ENCODE measurements around the gene FAAP20. TPM values are rescaled to one million over a fixed set of nuclear protein-coding genes. Genes with fewer than 3 reads are reported as not detected.

FAAP20 gene
- total RNA-seq, 1 experiment from 2014 or later, result 36.3 TPM

DNA sequence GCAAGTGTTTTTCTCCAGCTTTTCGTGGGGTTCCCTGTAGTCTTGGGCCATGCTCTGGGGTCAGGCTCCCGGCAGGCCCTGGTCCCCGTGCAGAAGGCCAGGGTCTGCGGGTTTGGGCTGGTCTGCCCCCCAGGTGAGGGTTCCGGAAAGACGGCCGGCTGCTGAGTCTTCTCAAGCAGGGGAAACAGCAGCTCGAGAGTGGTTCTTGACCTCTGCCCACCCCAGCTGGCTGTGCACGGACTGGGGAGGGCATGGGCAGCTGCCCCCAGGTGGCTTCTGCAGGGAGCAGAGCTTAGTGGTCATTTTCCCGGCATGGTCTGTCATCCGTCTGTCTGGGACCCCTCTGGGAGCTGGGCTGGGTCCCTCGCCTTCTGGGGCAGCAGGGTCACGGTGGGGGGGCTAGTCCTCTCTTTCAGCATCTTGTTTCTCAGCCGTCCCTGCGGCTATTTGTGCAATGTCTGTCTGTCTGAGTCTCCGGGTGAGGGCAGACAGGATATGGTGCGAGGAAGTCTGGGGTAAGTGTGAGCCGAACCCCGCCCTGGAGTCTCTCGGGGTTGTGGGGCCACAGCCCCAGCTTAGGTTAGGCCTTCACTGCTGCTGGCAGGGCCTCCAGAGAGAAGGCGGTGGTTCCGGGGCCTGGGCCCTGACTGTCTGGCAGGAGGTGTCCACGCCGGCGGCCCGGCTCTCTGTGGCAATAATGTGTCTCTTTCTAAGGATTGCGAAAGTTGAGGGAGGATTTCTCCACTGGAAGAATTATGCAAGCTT lies 39.6 kb upstream of the FAAP20 start:
- H3K27ac Mint-ChIP-seq (ENCODE audit: unreplicated experiment), result no peak overlapping the region
- intact Hi-C loops (cut with micrococcal nuclease; ENCODE audit: unreplicated experiment), result no loop called here
- H3K4me3 Mint-ChIP-seq (ENCODE audit: low read depth, unreplicated experiment), result no peak overlapping the region
- no peaks in the 10 kb centered on the region for H3K27me3 Mint-ChIP-seq (ENCODE audit: unreplicated experiment)
- CTCF ChIA-PET, result interaction anchor here (0.9 to 1.2 kb wide), 2 partner anchors 35 to 39 kb away, joined by 3 read pairs; partner anchors contain the start of gene FAAP20
- TF ChIP-seq, protein P1, sequence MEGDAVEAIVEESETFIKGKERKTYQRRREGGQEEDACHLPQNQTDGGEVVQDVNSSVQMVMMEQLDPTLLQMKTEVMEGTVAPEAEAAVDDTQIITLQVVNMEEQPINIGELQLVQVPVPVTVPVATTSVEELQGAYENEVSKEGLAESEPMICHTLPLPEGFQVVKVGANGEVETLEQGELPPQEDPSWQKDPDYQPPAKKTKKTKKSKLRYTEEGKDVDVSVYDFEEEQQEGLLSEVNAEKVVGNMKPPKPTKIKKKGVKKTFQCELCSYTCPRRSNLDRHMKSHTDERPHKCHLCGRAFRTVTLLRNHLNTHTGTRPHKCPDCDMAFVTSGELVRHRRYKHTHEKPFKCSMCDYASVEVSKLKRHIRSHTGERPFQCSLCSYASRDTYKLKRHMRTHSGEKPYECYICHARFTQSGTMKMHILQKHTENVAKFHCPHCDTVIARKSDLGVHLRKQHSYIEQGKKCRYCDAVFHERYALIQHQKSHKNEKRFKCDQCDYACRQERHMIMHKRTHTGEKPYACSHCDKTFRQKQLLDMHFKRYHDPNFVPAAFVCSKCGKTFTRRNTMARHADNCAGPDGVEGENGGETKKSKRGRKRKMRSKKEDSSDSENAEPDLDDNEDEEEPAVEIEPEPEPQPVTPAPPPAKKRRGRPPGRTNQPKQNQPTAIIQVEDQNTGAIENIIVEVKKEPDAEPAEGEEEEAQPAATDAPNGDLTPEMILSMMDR (IDR thresholded peaks at IDR 0.05; ENCODE audit: unreplicated experiment), result no peak
- no TSS peak for BruUV-seq (replicated peaks)
- peaks cover 21% of the 10 kb centered on the region for H3K4me1 Mint-ChIP-seq (ENCODE audit: low read depth, unreplicated experiment)
- no peaks in the 10 kb centered on the region for H3K9me3 Mint-ChIP-seq (ENCODE audit: low read depth, unreplicated experiment)
- H3K36me3 Mint-ChIP-seq (ENCODE audit: insufficient read depth, unreplicated experiment), result peaks cover 42% of the 10 kb centered on the region
- peak; percentile 42 for DNase-seq

DNA sequence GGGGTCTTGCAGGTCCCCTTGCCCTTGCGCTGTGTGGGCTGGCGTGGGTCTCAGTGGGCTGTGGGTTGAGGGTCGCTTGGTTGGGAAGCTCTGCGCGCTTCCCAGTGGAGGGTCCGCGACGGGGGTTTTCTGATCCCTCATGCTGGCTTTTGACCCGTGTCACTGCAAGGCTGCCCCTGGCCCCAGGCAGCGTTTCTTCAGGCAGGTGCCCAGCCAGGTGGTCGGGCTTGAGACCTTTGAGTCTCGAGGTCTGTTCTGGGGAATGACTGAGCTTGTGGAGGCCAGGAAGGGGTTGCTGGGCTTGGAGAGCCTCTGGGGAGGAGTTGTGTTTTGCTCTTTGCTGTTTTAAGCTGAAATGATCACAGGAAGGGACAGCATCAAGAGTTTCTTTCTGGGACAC lies 38.9 kb upstream of the FAAP20 start:
- intact Hi-C loops (cut with micrococcal nuclease; ENCODE audit: unreplicated experiment), result no loop called here
- no peaks in the 10 kb centered on the region for H3K27me3 Mint-ChIP-seq (ENCODE audit: unreplicated experiment)
- TF ChIP-seq, protein P1 (IDR thresholded peaks at IDR 0.05; ENCODE audit: unreplicated experiment), result no peak
- H3K36me3 Mint-ChIP-seq (ENCODE audit: insufficient read depth, unreplicated experiment), result peaks cover 49% of the 10 kb centered on the region
- CTCF ChIA-PET, result interaction anchor here (1.2 kb wide), 1 partner anchor 39 kb away, joined by 3 read pairs; the partner anchor contains the start of gene FAAP20
- DNase-seq, result no peak
- peaks cover 20% of the 10 kb centered on the region for H3K4me1 Mint-ChIP-seq (ENCODE audit: low read depth, unreplicated experiment)
- no TSS peak for BruUV-seq (replicated peaks)
- no peaks in the 10 kb centered on the region for H3K9me3 Mint-ChIP-seq (ENCODE audit: low read depth, unreplicated experiment)
- H3K4me3 Mint-ChIP-seq (ENCODE audit: low read depth, unreplicated experiment), result no peak overlapping the region
- H3K27ac Mint-ChIP-seq (ENCODE audit: unreplicated experiment), result no peak overlapping the region

DNA sequence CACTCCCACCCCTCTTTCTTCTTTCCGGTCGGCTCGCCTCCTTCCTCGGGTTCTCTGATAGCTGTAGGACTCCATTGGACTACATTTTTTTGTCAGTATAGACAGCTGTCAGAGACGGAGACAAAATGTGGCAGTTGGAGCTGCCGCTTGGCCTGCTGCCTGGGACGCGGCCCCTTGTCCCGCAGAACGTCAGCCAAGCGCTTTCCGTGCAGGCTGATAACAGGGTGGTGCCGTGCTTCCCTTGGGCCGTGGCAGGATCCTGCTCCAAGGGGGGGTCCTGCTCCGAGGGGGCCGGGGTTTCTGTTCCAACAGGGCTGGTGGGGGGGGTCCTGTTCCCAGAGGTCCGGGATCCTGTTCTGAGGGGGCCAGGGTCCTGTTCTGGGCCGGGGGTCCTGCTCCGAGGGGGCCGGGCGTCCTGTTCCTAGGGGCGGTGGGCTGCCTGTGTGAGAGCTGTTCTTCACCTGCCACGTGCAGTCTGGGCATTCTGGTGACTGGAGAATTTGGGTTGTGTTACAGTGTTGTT lies 38.4 kb upstream of the FAAP20 start:
- intact Hi-C loops (cut with micrococcal nuclease; ENCODE audit: unreplicated experiment), result no loop called here
- H3K4me3 Mint-ChIP-seq (ENCODE audit: low read depth, unreplicated experiment), result peak overlapping the region; percentile 87
- H3K4me1 Mint-ChIP-seq (ENCODE audit: low read depth, unreplicated experiment), result peaks cover 20% of the 10 kb centered on the region
- H3K27ac Mint-ChIP-seq (ENCODE audit: unreplicated experiment), result no peak overlapping the region
- H3K27me3 Mint-ChIP-seq (ENCODE audit: unreplicated experiment), result no peaks in the 10 kb centered on the region
- H3K9me3 Mint-ChIP-seq (ENCODE audit: low read depth, unreplicated experiment), result no peaks in the 10 kb centered on the region
- TF ChIP-seq, protein P1 (IDR thresholded peaks at IDR 0.05; ENCODE audit: unreplicated experiment), result no peak
- BruUV-seq (replicated peaks), result no TSS peak
- peaks cover 50% of the 10 kb centered on the region for H3K36me3 Mint-ChIP-seq (ENCODE audit: insufficient read depth, unreplicated experiment)
- CTCF ChIA-PET, result no interaction called here
- no peak for DNase-seq

DNA sequence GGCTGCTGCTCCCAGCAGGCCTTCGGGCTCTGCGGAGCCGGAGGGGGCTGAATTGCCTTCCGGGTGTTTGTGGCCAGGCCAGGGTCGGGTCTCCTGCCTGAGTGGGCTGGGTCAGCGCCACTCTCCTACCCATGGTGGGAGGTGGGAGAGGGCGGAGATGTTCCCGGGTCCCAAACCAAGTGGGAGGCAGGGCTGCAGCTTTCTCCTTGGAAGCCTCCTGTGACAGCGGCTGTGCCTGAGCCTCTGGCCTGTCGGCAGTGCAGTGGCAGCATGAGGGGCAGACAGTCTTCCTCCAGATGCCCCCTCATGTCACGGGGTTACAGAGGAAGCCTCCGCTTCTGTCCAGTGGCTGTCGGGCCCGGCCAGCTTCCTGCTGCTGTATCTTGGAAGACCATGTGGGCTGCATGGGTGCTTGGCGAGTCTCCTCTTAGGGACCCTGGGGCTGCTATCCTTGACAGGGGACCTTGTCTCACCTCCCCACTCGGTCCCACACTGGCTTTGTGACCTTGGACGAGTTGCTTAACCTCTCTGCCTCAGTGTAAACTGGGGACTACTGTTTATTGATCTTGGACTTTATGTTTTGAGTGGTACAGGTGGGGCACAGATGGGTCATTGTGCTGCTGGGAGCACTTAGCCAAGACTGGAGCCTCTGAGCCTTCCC lies 37.8 kb upstream of the FAAP20 start:
- H3K27me3 Mint-ChIP-seq (ENCODE audit: unreplicated experiment), result no peaks in the 10 kb centered on the region
- TF ChIP-seq, protein P1 (IDR thresholded peaks at IDR 0.05; ENCODE audit: unreplicated experiment), result no peak
- peaks cover 20% of the 10 kb centered on the region for H3K4me1 Mint-ChIP-seq (ENCODE audit: low read depth, unreplicated experiment)
- H3K4me3 Mint-ChIP-seq (ENCODE audit: low read depth, unreplicated experiment), result peak overlapping the region; percentile 87
- DNase-seq, result no peak
- BruUV-seq (replicated peaks), result no TSS peak
- peaks cover 56% of the 10 kb centered on the region for H3K36me3 Mint-ChIP-seq (ENCODE audit: insufficient read depth, unreplicated experiment)
- H3K27ac Mint-ChIP-seq (ENCODE audit: unreplicated experiment), result no peak overlapping the region
- H3K9me3 Mint-ChIP-seq (ENCODE audit: low read depth, unreplicated experiment), result no peaks in the 10 kb centered on the region
- intact Hi-C loops (cut with micrococcal nuclease; ENCODE audit: unreplicated experiment), result no loop called here
- CTCF ChIA-PET, result no interaction called here

All from Calu3 (cell line).